Activated B cell treated with CpG ODN at 0.5 μM for 24 hours (primary cell): ENCODE measurements around the gene TMEM255A. TPM values are rescaled to one million over a fixed set of nuclear protein-coding genes. Genes with fewer than 3 reads are reported as not detected.

Experiments used
- ATAC-seq: fragments of 200-7000 bp; cut with Tn5 transposase; one replicate; pipeline ENCODE4 v1.10.0; 2021; ENCODE audit warnings: low read depth, mild to moderate bottlenecking, moderate library complexity
- CTCF ChIA-PET: fragments of 350-600 bp; sonication (Branson Sonifier 250); formaldehyde crosslinking; loops from one replicate; lab custom pipeline; 2021; ENCODE audit warnings: antibody characterized with exemption; lab: Charles Lee
- POLR2A ChIA-PET: fragments of 350-600 bp; sonication (Branson Sonifier 250); formaldehyde crosslinking; loops from one replicate; lab custom pipeline; 2021; ENCODE audit warnings: antibody characterized with exemption; lab: Charles Lee
- DNase-seq: peaks from one replicate; pipeline ENCODE4 v3.0.0; 2022
- H3K27ac Mint-ChIP-seq: one replicate; pipeline ENCODE4 v1.8.0; 2020; ENCODE audit warnings: mixed read lengths
- H3K27me3 Mint-ChIP-seq: one replicate; pipeline ENCODE4 v1.8.0; 2021; ENCODE audit warnings: mixed read lengths
- H3K36me3 Mint-ChIP-seq: one replicate; pipeline ENCODE4 v1.8.0; 2021; ENCODE audit warnings: low read depth, mixed read lengths
- H3K4me1 Mint-ChIP-seq: one replicate; pipeline ENCODE4 v1.8.0; 2021; ENCODE audit warnings: mixed read lengths
- H3K4me3 Mint-ChIP-seq: one replicate; pipeline ENCODE4 v1.8.0; 2020; ENCODE audit warnings: mild to moderate bottlenecking, mixed read lengths
- H3K9me3 Mint-ChIP-seq: one replicate; pipeline ENCODE4 v1.8.0; 2020; ENCODE audit warnings: mixed read lengths
- intact Hi-C: fragments of 100-400 bp; cut with micrococcal nuclease; formaldehyde crosslinking; loops from one replicate; pipeline ENCODE4 v1.15.1; 2024
- total RNA-seq: library from RNA; stranded (reverse); gene quantifications from 2 replicates; pipeline ENCODE4 v1.2.3, GENCODE V29; 2022
- TF ChIP-seq, protein P1 (sequence below): fragments of 200-600 bp; IDR thresholded peaks from one replicate; pipeline ENCODE4 v1.8.0; 2022; ENCODE audit warnings: antibody characterized with exemption, mild to moderate bottlenecking

TMEM255A gene
- 0.18 and 0.51 TPM in 2 replicates for total RNA-seq

DNA sequence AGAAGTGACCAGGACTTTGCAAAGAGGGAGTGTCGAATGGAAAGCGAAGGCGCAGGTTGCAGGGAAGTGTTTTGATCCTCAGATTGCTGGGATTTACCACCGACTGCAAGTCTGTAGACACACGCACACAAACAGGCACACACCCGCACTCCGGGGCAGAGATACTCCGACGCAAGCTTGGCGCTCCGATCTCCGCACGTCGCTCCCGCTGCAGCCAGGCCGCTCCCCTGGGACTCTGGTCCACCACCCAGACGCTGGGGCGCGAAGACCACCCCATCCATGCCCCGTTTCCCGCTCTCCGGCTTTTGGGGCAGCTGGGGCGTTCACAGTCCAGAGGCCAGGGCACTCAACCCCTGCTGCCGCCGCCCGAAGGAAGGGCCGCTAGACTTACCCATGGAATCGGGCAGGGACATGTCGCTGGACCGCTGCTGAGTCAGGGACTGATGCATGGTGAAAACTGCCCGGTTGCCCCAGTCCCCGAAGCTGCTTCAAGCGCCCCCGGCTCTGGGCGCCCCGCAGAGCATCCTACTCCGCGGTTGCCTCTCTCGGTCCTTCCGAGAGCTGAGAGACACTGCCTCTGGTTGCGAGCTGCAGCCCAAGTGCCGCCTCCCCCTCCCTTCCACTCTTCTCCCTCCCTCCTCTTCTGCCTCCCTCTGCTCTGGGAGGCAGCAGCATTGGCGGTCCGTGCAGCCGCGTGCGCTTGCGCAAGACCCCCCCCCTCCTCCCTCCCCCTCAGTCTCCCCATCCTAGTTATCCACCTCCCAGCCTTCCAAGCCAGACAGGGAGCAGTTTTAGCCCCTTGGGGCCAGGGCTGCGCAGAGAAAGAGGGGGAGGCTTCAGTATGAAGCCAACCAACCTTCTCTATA lies at the start of gene TMEM255A:
TMEM255A (minus strand) TSS at position 601 of the 866 bp plus-strand sequence; CDS start at position 449, 152 bp downstream.
- POLR2A ChIA-PET = interaction anchor here (0.6 to 1.7 kb wide), 2 partner anchors 9 to 60 kb away, joined by 6 read pairs; no protein-coding TSS in a partner anchor
- TF ChIP-seq, protein P1, sequence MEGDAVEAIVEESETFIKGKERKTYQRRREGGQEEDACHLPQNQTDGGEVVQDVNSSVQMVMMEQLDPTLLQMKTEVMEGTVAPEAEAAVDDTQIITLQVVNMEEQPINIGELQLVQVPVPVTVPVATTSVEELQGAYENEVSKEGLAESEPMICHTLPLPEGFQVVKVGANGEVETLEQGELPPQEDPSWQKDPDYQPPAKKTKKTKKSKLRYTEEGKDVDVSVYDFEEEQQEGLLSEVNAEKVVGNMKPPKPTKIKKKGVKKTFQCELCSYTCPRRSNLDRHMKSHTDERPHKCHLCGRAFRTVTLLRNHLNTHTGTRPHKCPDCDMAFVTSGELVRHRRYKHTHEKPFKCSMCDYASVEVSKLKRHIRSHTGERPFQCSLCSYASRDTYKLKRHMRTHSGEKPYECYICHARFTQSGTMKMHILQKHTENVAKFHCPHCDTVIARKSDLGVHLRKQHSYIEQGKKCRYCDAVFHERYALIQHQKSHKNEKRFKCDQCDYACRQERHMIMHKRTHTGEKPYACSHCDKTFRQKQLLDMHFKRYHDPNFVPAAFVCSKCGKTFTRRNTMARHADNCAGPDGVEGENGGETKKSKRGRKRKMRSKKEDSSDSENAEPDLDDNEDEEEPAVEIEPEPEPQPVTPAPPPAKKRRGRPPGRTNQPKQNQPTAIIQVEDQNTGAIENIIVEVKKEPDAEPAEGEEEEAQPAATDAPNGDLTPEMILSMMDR = no peak
- no peaks in the 10 kb centered on the region for H3K9me3 Mint-ChIP-seq
- intact Hi-C loops = no loop called here
- H3K27me3 Mint-ChIP-seq = peaks cover 6% of the 10 kb centered on the region
- peak within 1 kb of the TSS; percentile 89 for H3K4me3 Mint-ChIP-seq
- CTCF ChIA-PET = no interaction called here
- H3K36me3 Mint-ChIP-seq = peaks cover 2% of the 10 kb centered on the region
- peak; percentile 14 for DNase-seq
- ATAC-seq = no peak
- peaks cover 13% of the 10 kb centered on the region for H3K4me1 Mint-ChIP-seq
- H3K27ac Mint-ChIP-seq = no peak within 1 kb of the TSS

GRCh38 chrX:120358737-120359456 lies 47.6 kb upstream of the TMEM255A start:
- POLR2A ChIA-PET = no interaction called here
- H3K36me3 Mint-ChIP-seq = no peaks in the 10 kb centered on the region
- intact Hi-C loops = no loop called here
- DNase-seq (no peak), ATAC-seq (no peak)
- H3K9me3 Mint-ChIP-seq = no peaks in the 10 kb centered on the region
- CTCF ChIA-PET = no interaction called here
- H3K4me3 Mint-ChIP-seq = no peak overlapping the region
- peaks cover 2% of the 10 kb centered on the region for H3K4me1 Mint-ChIP-seq
- H3K27me3 Mint-ChIP-seq = no peaks in the 10 kb centered on the region
- TF ChIP-seq, protein P1 = no peak
- no peak overlapping the region for H3K27ac Mint-ChIP-seq

- intact Hi-C loops = no loop called here
- POLR2A ChIA-PET = no interaction called here
- Mint-ChIP-seq H3K27ac (no peak overlapping the region), H3K9me3 (no peaks in the 10 kb centered on the region), H3K4me1 (no peaks in the 10 kb centered on the region), H3K4me3 (no peak overlapping the region), H3K27me3 (no peaks in the 10 kb centered on the region), H3K36me3 (no peaks in the 10 kb centered on the region)
- TF ChIP-seq, protein P1 = no peak
- CTCF ChIA-PET = interaction anchor here (1.1 kb wide), 1 partner anchor 23 kb away, joined by 3 read pairs; no protein-coding TSS in a partner anchor
- no peak for DNase-seq
- ATAC-seq = no peak
Observed at GRCh38 chrX:120357186-120357585, 45.9 kb upstream of the TMEM255A start.

DNA sequence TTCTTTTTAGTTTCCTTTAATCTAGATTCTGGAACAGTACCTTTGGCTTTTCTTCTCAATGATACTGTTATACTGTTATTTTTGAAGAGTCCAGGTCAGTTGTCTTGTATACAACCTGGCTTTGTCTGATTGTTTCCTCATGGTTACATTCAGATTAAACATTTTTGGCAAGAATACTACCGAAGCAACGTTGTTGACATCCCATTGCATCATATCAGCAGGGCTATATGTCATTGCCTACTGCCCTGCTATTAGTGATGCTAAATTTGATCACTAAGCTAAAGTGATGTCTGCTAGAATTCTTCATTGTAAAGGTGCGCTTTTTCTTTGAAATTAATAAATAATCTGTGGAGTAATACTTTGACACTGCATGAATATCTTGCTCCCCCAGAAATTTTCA lies 44.8 kb upstream of the TMEM255A start:
- TF ChIP-seq, protein P1 = no peak
- Mint-ChIP-seq H3K27me3 (no peaks in the 10 kb centered on the region), H3K4me1 (no peaks in the 10 kb centered on the region), H3K27ac (no peak overlapping the region), H3K4me3 (no peak overlapping the region), H3K9me3 (no peaks in the 10 kb centered on the region), H3K36me3 (no peaks in the 10 kb centered on the region)
- CTCF ChIA-PET = interaction anchor here (1.1 kb wide), 1 partner anchor 22 kb away, joined by 3 read pairs; no protein-coding TSS in a partner anchor
- no peak for ATAC-seq
- no peak for DNase-seq
- intact Hi-C loops = no loop called here
- POLR2A ChIA-PET = no interaction called here
